HG03469 (cell line): ENCODE data around the gene CEP164.

Experiments used
- ATAC-seq: cut with Tn5 transposase; IDR thresholded peaks from one replicate; pipeline ENCODE4 v1.9.1; 2021; ENCODE audit warnings: mild to moderate bottlenecking, moderate library complexity, moderate number of reproducible peaks; ENCODE audit not compliant: unreplicated experiment

The CEP164 gene

GRCh38 chr11:117356126-117356890 lies 28.7 kb downstream of the CEP164 start:
- no peak for ATAC-seq

DNA sequence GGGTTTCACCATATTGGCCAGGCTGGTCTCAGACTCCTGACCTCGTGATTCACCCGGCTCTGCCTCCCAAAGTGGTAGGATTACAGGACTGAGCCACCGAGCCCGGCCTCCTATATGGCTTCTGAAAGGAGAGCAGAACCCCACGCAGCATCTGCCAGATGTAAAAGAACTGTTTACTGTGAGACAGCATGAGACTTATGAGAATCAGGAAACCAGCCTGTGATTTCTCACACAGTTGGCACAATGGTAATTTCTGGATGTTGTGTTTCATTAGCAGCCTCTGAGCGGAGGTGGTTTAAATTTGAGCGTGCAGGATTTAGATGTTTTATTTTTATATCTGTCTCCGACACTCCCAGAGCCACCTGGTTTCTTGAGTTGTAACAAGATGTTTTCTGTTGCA lies 33.8 kb downstream of the CEP164 start:
- ATAC-seq = no peak

GRCh38 chr11:117366248-117366647 lies 38.6 kb downstream of the CEP164 start:
- no peak for ATAC-seq

DNA sequence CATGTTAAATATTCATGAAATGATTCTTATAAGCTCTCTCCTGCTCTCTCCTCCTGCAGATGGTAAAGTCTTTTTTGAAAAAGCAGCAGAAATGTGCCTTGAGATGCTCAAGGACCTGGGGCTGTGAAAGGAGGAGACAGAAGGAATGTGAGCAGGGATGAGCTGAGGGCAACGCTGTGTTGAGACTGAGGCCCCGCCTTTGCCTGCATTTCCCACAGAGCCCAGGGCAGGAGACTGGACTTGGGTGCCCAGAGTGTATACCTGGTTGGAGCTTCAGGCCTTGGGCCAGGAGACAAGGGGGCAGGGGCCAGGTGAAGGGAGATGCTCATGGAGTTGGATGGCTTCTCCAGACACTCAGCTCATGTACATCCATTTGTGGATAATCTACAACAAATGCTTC lies 39.2 kb downstream of the CEP164 start:
- ATAC-seq = no peak

GRCh38 chr11:117369534-117369933 lies 41.9 kb downstream of the CEP164 start:
- ATAC-seq = no peak

GRCh38 chr11:117371453-117371852 lies 43.8 kb downstream of the CEP164 start:
- no peak for ATAC-seq

GRCh38 chr11:117374316-117375055 lies 46.8 kb downstream of the CEP164 start:
- no peak for ATAC-seq

DNA sequence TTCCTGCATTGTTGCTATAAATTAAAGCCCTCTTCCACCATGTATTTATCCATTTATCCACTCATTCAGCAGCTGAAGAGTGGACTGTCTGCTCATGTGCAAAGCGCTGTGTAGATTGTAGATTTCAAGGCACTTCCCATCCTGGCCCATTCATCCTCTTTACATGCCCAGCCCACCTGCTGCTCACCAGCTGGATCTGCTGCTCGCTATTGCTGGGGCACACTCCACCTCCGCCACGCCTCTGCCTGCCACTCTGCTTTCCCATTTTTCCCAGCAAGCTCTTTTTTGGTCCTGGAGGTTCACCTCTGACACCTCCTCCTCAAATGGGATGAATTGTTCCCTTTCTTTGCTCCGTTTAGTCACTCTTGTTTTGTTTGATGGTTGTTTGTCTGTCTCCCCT lies 48.3 kb downstream of the CEP164 start:
- no peak for ATAC-seq

- ATAC-seq = no peak
Observed at GRCh38 chr11:117376517-117376916, 48.9 kb downstream of the CEP164 start.

DNA sequence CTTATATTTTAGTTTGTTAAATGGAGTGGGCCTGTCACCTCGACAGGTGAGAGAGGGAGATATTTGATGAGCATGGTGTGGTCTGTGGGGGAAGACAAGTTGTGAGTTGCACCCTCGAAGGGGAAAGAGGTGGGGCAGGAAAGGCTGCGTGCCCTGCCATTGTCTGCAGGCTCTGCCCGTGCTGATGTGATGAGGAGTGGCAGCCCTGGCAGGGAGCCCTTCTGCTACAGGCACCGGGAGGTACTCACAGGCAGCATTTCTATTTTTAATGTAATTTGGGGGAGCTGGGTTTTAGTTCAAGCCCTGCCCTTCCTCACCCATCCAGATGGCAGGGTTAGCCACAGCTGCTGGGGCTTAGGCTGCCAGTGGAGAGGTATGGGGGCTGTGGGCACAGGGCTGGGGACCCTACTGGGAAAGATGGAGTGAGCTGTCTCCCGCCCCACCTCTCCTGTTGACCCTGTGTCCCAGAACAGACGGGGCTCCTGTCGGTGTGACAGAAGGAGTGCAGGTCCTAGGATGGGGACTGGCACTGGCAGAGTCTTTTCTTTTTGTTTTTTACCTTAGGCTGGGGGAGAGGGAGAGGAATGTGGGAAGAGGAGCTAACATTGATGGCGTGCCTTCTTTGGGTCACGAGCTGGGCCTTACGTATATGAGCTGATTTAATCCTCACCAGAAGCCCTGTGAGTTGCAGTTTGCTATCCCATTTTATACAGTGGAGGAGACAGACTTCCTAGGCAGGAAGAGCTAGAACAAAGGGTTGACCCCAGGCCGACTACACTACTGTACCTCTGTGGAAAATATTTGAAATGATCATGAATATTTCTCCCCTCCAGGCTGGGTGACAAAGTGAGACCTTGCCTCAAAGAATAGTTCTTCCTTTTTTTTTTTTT lies 51.6 kb downstream of the CEP164 start:
- ATAC-seq = no peak

- ATAC-seq = no peak
Observed at GRCh38 chr11:117380676-117381075, 53.0 kb downstream of the CEP164 start.

DNA sequence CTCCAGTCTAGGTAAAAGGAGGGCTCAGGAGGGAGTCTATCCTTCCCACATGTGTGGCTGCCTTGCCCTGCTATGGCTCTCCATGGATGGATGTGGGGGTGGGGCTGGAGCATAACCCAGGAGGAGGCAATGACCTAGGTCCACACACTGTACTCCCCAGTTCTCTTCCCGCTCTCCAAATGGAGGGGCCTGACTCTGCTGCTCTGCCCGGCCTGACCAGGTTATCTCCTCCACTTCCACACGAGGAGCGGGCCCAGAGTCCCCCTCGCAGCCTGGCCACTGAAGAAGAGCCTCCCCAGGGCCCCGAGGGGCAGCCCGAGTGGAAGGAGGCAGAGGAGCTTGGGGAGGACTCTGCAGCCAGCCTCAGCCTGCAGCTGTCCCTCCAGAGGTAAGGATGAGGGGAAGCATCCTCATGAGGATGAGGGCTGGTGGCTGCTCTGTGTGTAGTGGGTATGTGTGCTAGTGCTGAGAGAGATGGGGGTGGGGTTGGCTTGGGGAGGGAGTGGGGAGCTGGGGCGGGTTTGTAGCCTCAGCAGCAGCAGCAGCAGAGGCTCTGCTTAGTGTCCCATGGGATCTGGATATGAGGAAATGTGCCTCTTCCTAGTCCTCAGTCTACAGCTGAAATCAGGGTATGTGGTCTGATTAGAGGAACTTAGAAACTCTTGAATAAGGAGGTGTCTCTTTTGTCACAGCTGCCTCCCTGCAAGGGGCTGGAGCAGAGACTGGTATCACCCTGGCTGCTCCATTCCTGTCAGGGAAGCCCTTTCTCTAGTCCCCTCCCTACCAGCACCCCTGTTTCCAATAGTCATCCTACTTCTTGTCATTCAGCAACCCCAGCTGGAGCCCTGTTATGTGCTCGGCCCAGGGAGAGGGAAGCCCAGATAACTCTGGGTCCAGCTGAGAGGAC lies 54.1 kb downstream of the CEP164 start:
- no peak for ATAC-seq

GRCh38 chr11:117382746-117383145 lies 55.1 kb downstream of the CEP164 start:
- ATAC-seq = no peak

DNA sequence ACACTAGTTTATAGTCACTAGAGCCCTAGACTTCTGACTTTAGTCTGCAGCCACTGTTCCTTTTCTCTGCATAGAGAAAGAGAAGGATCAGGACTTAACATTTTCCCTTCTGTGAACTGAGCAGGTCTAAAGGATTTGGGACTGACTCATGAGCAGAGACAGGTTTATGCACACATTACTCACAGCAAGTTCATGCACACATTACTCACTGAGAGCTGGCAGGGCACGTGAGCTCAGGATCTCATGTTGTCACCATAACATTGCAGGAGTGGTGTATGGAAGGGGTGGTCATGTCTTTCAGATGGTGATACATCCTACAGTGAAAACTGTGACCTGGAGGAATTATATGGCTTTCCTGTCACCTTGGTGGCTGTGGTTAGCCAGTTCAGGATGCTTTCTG lies 56.4 kb downstream of the CEP164 start:
- no peak for ATAC-seq

GRCh38 chr11:117385471-117385870 lies 57.8 kb downstream of the CEP164 start:
- no peak for ATAC-seq

DNA sequence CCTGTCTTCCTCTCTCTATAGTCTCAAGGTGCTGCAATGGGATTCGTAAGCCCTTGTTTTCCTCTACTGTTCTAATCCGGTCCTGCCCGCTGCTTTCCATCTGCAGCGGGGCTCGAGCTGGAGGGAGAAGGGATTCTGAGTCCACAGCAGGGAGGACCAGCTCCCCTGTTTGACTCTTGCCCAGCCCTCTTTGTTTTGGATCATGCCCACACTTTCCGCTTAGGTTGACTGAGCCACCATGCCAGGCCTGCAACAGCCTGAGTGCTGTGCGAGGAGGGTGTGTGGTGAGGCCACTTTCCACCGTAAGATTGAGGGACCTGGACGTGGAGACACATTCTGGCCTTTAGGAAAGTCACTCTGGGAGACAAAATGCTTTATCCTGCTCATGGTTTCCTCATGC lies 58.3 kb downstream of the CEP164 start:
- ATAC-seq = no peak

GRCh38 chr11:117387992-117388755 lies 60.5 kb downstream of the CEP164 start:
- ATAC-seq = no peak

- ATAC-seq = no peak
Observed at GRCh38 chr11:117390743-117391142, 63.1 kb downstream of the CEP164 start.

DNA sequence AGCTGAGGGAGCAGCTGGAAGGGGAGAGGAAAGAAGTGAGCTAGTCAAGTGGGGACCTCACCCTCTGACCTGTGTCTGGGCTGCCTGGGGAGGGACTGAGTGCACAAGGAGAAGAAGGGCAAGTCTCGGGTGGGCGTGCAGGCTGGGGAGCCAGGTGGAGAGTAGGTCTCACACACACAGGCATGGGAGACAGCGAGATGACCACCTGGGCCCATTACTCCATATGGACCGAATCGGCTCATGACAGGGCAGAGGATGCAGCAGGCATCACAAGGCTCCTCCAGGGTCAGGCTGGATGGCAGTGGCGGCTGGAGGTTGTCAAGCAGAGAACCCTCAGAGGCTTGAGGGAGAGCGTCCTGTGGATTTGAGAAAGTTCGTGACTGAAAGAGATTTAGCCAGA lies 63.5 kb downstream of the CEP164 start:
- ATAC-seq = no peak
